ENCODE results near the gene ETNK2. TPM values are rescaled to one million over a fixed set of nuclear protein-coding genes. Genes with fewer than 3 reads are reported as not detected.

ETNK2 gene
- total and polyA plus RNA-seq, 2 experiments from 2014 or later: 7.6 to 26.2 TPM

DNA sequence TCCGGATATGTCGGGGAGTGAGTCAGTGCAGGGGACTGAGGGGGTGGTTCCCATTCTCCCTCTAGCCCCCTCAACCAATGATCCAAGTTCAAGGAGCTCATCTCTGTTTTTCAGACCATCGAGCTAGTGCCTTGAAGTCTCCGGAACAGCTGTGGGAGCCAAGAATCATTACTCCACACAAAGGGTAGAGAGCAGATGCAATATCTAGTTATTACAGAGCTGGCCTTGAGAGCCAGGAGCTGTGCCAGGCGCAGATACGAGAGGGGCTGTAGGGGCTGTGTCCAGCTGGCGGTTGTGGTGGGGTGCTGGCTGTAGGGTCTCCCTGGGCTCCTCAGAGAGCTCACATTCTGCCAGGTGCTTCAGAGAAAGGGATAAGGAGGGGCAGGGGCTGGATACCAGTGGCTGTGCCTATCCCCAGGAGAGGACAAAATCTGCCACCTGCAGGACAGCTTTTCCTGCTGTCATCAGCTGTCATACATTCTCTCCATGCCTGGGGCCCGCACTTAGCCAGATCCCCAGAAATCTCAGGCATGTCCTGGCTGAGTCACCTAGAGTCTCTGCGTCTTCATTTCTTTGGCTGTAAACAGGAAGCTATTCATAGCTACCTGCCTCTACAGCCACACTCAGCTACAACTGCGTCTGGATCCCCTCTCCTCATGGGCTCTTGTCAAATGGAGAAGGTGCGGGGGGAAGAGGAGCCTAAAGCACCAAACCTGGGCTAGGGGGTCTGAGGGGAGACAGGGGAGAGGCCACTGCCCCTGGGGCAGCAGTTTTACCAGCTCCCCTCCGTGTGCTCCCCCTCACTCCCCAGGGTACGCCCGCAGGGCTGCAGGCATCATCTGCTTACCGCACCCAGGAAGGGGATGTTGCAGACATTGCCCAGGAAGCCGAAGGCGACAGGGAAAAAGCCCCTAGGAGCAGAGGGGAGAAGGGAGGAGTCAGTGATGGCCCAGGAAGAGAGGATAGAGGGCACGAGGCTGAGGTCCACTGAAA, 46.8 kb upstream of the ETNK2 start:
- Histone ChIP-seq H3K4me1 (ENCODE audit: insufficient read depth) (no peaks in the 10 kb centered on the region; the same call in 1 of the 2 replicates), H4K20me1 (replicated peaks; ENCODE audit: insufficient read depth) (no peaks in the 10 kb centered on the region; the same call in 1 of the 2 replicates), H2AFZ (no peak overlapping the region), H3K9me2 (ENCODE audit: insufficient read depth) (no peaks in the 10 kb centered on the region), H3K27ac (ENCODE audit: low read depth) (no peak overlapping the region), H3K79me2 (replicated peaks; ENCODE audit: insufficient read depth) (no peaks in the 10 kb centered on the region), H3K4me3 (no peak overlapping the region), H3F3A (replicated peaks; ENCODE audit: low read depth) (no peaks in the 10 kb centered on the region), H3K36me3 (ENCODE audit: insufficient read depth) (no peaks in the 10 kb centered on the region), H3K4me2 (no peak overlapping the region; the same call in 1 of the 2 replicates), H3K27me3 (ENCODE audit: insufficient read depth) (no peaks in the 10 kb centered on the region)
- peaks cover 5% of the 10 kb centered on the region for H3K27me3 Mint-ChIP-seq (ENCODE audit: insufficient read depth, low read depth, poor library complexity)
- no peak overlapping the region; the same call in 2 of the 3 replicates for H3K4me3 Mint-ChIP-seq
- ATAC-seq (peak; percentile 38), DNase-seq (ENCODE audit: low spot score) (peak; percentile 68)
- peaks cover 10% of the 10 kb centered on the region; the same call in 2 of the 3 replicates for H3K4me1 Mint-ChIP-seq
- no peaks in the 10 kb centered on the region for H3K36me3 Mint-ChIP-seq (ENCODE audit: low read depth)
- peak overlapping the region; percentile 22; the same call in 1 of the 2 replicates for H3K27ac Mint-ChIP-seq
- TF ChIP-seq, protein P1, sequence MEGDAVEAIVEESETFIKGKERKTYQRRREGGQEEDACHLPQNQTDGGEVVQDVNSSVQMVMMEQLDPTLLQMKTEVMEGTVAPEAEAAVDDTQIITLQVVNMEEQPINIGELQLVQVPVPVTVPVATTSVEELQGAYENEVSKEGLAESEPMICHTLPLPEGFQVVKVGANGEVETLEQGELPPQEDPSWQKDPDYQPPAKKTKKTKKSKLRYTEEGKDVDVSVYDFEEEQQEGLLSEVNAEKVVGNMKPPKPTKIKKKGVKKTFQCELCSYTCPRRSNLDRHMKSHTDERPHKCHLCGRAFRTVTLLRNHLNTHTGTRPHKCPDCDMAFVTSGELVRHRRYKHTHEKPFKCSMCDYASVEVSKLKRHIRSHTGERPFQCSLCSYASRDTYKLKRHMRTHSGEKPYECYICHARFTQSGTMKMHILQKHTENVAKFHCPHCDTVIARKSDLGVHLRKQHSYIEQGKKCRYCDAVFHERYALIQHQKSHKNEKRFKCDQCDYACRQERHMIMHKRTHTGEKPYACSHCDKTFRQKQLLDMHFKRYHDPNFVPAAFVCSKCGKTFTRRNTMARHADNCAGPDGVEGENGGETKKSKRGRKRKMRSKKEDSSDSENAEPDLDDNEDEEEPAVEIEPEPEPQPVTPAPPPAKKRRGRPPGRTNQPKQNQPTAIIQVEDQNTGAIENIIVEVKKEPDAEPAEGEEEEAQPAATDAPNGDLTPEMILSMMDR (conservative IDR thresholded peaks at IDR 0.05; ENCODE audit: low read depth in 2 of 2): peak; percentile 7 to 49; a peak in 2 of 4 replicates
- no peak for TF ChIP-seq ZNF114 (CRISPR knock-in tag; IDR thresholded peaks at IDR 0.05)
- TF ChIP-seq EZH2phosphoT487 (IDR thresholded peaks at IDR 0.05; ENCODE audit: unreplicated experiment): no peak
- no peak for TF ChIP-seq EZH2 (IDR thresholded peaks at IDR 0.05; ENCODE audit: low read depth, unreplicated experiment)
- H3K9me3 Mint-ChIP-seq: no peaks in the 10 kb centered on the region; the same call in 2 of the 3 replicates

DNA sequence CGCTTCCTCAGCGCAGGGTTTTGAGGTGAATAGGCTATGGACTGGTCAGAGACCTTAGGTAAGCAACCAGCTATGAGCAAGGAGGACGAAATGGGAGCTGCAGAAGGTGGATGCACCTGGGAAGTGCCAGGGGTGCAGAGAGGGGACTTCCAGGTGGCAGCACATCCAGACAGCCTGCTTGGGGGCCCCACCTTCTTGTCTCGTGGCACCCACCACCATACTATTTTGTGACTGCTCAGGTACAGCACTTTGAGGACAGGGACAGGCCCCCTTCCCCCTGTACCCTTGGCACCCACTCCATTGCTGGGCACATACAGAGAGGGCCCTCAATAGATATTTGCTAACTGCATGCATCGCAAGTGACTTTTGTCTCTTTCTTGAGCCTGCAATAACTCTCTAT, 45.2 kb upstream of the ETNK2 start:
- Histone ChIP-seq H3K4me1 (ENCODE audit: insufficient read depth) (no peaks in the 10 kb centered on the region; the same call in 1 of the 2 replicates), H3K4me3 (no peak overlapping the region), H3K27ac (ENCODE audit: low read depth) (no peak overlapping the region), H4K20me1 (replicated peaks; ENCODE audit: insufficient read depth) (no peaks in the 10 kb centered on the region), H3K27me3 (ENCODE audit: insufficient read depth) (peaks cover 3% of the 10 kb centered on the region; the same call in 1 of the 2 replicates), H3K4me2 (no peak overlapping the region), H2AFZ (no peak overlapping the region), H3K36me3 (ENCODE audit: insufficient read depth) (no peaks in the 10 kb centered on the region), H3F3A (replicated peaks; ENCODE audit: low read depth) (no peaks in the 10 kb centered on the region), H3K9me2 (ENCODE audit: insufficient read depth) (no peaks in the 10 kb centered on the region), H3K79me2 (replicated peaks; ENCODE audit: insufficient read depth) (no peaks in the 10 kb centered on the region)
- no peak for ATAC-seq
- no peak overlapping the region for H3K27ac Mint-ChIP-seq
- peaks cover 10% of the 10 kb centered on the region; the same call in 2 of the 3 replicates for H3K4me1 Mint-ChIP-seq
- DNase-seq (ENCODE audit: low spot score): no peak
- no peak overlapping the region for H3K4me3 Mint-ChIP-seq
- peaks cover 8% of the 10 kb centered on the region for H3K27me3 Mint-ChIP-seq (ENCODE audit: insufficient read depth, low read depth, poor library complexity)
- no peaks in the 10 kb centered on the region; the same call in 2 of the 3 replicates for H3K9me3 Mint-ChIP-seq
- H3K36me3 Mint-ChIP-seq (ENCODE audit: low read depth): no peaks in the 10 kb centered on the region
- TF ChIP-seq EZH2phosphoT487 (IDR thresholded peaks at IDR 0.05; ENCODE audit: unreplicated experiment) (no peak), STAT1 (IDR thresholded peaks at IDR 0.05; ENCODE audit: unreplicated experiment) (no peak), ZNF462 (CRISPR knock-in tag; IDR thresholded peaks at IDR 0.05) (no peak), EZH2 (IDR thresholded peaks at IDR 0.05; ENCODE audit: low read depth, unreplicated experiment) (no peak), CREB1 (CRISPR knock-in tag; IDR thresholded peaks at IDR 0.05; ENCODE audit: low read depth) (no peak), ZNF331 (CRISPR knock-in tag; IDR thresholded peaks at IDR 0.05; ENCODE audit: low read depth) (no peak)
- TF ChIP-seq, protein P1 (conservative IDR thresholded peaks at IDR 0.05; ENCODE audit: low read depth in 2 of 2): no peak
